ENCODE data around the gene PTCH2.
A peak's percentile ranks its signal among the peaks of the same experiment; 100 is the strongest.

DNA sequence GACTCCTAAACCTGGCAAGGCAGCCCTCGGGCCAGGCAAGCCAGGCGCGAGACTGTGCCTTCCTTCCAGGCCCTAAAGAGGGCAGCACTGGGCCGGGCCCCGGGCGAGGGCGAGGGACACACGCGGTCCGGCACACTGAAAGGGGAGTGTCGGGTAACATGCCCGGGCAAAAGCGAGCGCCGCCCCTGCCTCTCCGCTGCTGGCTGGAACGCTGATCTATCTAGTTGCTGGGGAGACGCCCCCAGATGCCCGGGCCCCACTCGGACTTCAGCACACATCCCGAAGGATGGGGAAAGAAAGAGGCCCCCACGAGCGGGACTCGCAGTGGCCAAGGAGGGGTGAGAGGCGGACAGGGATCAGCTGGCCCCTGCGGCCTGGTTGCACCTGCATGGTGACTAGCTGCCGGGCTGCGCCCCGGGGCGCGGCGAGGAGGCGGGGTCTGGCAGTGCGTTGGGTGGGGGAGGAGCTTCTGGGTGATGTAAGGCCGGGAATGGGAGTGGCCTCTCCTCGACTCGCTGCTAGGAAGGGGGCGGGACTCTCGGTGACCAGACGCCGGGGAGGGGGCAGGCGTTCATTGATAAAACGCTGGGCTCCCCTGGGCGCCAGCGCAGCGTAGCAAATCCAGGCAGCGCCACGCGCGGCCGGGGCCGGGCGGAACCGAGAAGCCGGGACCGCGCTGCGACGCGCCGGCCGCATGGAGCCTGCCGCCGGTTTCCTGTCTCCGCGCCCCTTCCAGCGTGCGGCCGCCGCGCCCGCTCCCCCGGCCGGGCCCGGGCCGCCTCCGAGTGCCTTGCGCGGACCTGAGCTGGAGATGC lies 43.1 kb downstream of the PTCH2 start, which contains the start of gene PLK3:
- TF ChIP-seq, protein P1, sequence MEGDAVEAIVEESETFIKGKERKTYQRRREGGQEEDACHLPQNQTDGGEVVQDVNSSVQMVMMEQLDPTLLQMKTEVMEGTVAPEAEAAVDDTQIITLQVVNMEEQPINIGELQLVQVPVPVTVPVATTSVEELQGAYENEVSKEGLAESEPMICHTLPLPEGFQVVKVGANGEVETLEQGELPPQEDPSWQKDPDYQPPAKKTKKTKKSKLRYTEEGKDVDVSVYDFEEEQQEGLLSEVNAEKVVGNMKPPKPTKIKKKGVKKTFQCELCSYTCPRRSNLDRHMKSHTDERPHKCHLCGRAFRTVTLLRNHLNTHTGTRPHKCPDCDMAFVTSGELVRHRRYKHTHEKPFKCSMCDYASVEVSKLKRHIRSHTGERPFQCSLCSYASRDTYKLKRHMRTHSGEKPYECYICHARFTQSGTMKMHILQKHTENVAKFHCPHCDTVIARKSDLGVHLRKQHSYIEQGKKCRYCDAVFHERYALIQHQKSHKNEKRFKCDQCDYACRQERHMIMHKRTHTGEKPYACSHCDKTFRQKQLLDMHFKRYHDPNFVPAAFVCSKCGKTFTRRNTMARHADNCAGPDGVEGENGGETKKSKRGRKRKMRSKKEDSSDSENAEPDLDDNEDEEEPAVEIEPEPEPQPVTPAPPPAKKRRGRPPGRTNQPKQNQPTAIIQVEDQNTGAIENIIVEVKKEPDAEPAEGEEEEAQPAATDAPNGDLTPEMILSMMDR (tag by site-specific recombination; IDR thresholded peaks at IDR 0.05), result peak; percentile 97
- no peak for TF ChIP-seq ZNF48 (tag by site-specific recombination; IDR thresholded peaks at IDR 0.05)
- TF ChIP-seq ZNF560 (tag by site-specific recombination; IDR thresholded peaks at IDR 0.05; ENCODE audit: borderline replicate concordance), result no peak
- TF ChIP-seq ZNF202 (tag by site-specific recombination; IDR thresholded peaks at IDR 0.05; ENCODE audit: borderline replicate concordance), result no peak
- no peak for TF ChIP-seq BCL6B (tag by site-specific recombination; IDR thresholded peaks at IDR 0.05)
- TF ChIP-seq EGR2 (tag by site-specific recombination; IDR thresholded peaks at IDR 0.05; ENCODE audit: low read depth), result peak; percentile 81

Measured in HEK293 (cell line).